Measurements from ENCODE around the gene SH2B3. TPM values are rescaled to one million over a fixed set of nuclear protein-coding genes. Genes with fewer than 3 reads are reported as not detected.

SH2B3 gene
- total and polyA plus RNA-seq, 9 of the 15 experiments (the other 6 are each of a cell fraction or from before 2014, with no cell fraction given), result 10.8 to 75.3 (median 37.4) TPM

- TF ChIP-seq ZNF318 (IDR thresholded peaks at IDR 0.05; ENCODE audit: borderline replicate concordance in 1 of 2, low read depth in 1 of 2), result no peak
- no peak for TF ChIP-seq MCM2 (IDR thresholded peaks at IDR 0.05; ENCODE audit: low read depth)
- no peak for TF ChIP-seq MAX (CRISPR knock-in tag; IDR thresholded peaks at IDR 0.05)
- TF ChIP-seq CBX8 (IDR thresholded peaks at IDR 0.05; ENCODE audit: borderline replicate concordance, extremely low read depth, low read depth, low read length, poor library complexity, severe bottlenecking), result no peak
- TF ChIP-seq RAD21 (CRISPR knock-in tag; conservative IDR thresholded peaks at IDR 0.05 in 1 of 2, IDR thresholded peaks at IDR 0.05 in 1 of 2), result no peak
- TF ChIP-seq, protein P1, sequence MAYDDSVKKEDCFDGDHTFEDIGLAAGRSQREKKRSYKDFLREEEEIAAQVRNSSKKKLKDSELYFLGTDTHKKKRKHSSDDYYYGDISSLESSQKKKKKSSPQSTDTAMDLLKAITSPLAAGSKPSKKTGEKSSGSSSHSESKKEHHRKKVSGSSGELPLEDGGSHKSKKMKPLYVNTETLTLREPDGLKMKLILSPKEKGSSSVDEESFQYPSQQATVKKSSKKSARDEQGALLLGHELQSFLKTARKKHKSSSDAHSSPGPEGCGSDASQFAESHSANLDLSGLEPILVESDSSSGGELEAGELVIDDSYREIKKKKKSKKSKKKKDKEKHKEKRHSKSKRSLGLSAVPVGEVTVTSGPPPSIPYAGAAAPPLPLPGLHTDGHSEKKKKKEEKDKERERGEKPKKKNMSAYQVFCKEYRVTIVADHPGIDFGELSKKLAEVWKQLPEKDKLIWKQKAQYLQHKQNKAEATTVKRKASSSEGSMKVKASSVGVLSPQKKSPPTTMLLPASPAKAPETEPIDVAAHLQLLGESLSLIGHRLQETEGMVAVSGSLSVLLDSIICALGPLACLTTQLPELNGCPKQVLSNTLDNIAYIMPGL (CRISPR knock-in tag; IDR thresholded peaks at IDR 0.05), result no peak
- no peak for TF ChIP-seq TRIM28 (IDR thresholded peaks at IDR 0.05)
- TF ChIP-seq SIN3B (IDR thresholded peaks at IDR 0.05; ENCODE audit: low read depth), result no peak
- TF ChIP-seq MTA1 (IDR thresholded peaks at IDR 0.05; ENCODE audit: borderline replicate concordance), result no peak
- no peak for TF ChIP-seq CTBP1 (IDR thresholded peaks at IDR 0.05; ENCODE audit: borderline replicate concordance)
- TF ChIP-seq ATF6 (CRISPR knock-in tag; IDR thresholded peaks at IDR 0.05), result no peak
- no peak for TF ChIP-seq ZNF766 (CRISPR knock-in tag; conservative IDR thresholded peaks at IDR 0.05)
These were observed 51.9 kb downstream of the SH2B3 start (continued) for GRCh38 chr12:111457577-111457976.
